A549 (cell line): ENCODE measurements around the gene PRKD2. TPM values are rescaled to one million over a fixed set of nuclear protein-coding genes. Genes with fewer than 3 reads are reported as not detected.

Source experiments
- ATAC-seq, 2 experiments: fragments of 200-7000 bp in 1 of 2; fragments of >200 bp in 1 of 2; cut with Nextera tagmentation in 1 of 2; cut with Tn5 transposase in 1 of 2; 3 replicates each; pipeline versions ENCODE4 v1.8.0 to v1.9.1; 2018 to 2020; ENCODE audit warnings: mild to moderate bottlenecking in 1 of 2, moderate library complexity in 1 of 2
- CTCF ChIA-PET: fragments of 300-600 bp; sonication (Branson Sonifier 250); formaldehyde crosslinking; extraction: SDS; loops from one replicate; lab custom pipeline; 2021; ENCODE audit warnings: antibody characterized with exemption, inconsistent platforms; lab: Yijun Ruan, JAX
- POLR2A ChIA-PET: fragments of 350-600 bp; formaldehyde crosslinking; extraction: SDS; loops from one replicate; lab custom pipeline; 2021; ENCODE audit warnings: antibody characterized with exemption, inconsistent platforms; lab: Yijun Ruan, JAX
- DNase-seq, 2 experiments: peaks; one replicate each; pipeline versions ENCODE4 v3.0.0 to v3.0.0-alpha.2; 2011 to 2016; ENCODE audit warnings: low read depth in 1 of 2, low spot score in 1 of 2
- FAIRE-seq: peaks from 2 replicates; lab custom pipeline; 2011; peaks lifted over from hg19 to GRCh38; lab: Jason Lieb, UNC
- H3K27ac ChIP-seq, 2 experiments: fragments of >200 bp; sonication (Bioruptor Twin); formaldehyde crosslinking; 3 replicates each; pipeline ENCODE4 v1.5.1; 2016 to 2017
- H3K4me1 ChIP-seq: fragments of >200 bp; sonication (Bioruptor Twin); formaldehyde crosslinking; 3 replicates; pipeline ENCODE4 v1.6.1; 2016
- H3K4me2 ChIP-seq: fragments of >200 bp; sonication (Bioruptor Twin); formaldehyde crosslinking; 3 replicates; pipeline ENCODE4 v1.6.1; 2016
- H3K4me3 ChIP-seq: fragments of >200 bp; sonication (Bioruptor Twin); formaldehyde crosslinking; 3 replicates; pipeline ENCODE4 v1.5.1; 2016
- H3K9me3 ChIP-seq: fragments of >200 bp; sonication (Bioruptor Twin); formaldehyde crosslinking; 3 replicates; pipeline ENCODE4 v1.6.1; 2016
- BHLHE40 ChIP-seq: IDR thresholded peaks from 2 replicates; pipeline ENCODE4 v1.6.1; 2012; ENCODE audit warnings: low read depth, low read length, inconsistent platforms
- CHD2 ChIP-seq: fragments of 150-350 bp; IDR thresholded peaks from 2 replicates; pipeline ENCODE4 v1.6.1; 2014; ENCODE audit warnings: low read length; ENCODE audit not compliant: partially characterized antibody
- EHMT2 ChIP-seq: fragments of 200-600 bp; sonication (generic); IDR thresholded peaks from 2 replicates; pipeline ENCODE4 v1.6.1; 2016; ENCODE audit warnings: antibody characterized with exemption, low read depth, mild to moderate bottlenecking, moderate library complexity
- FOSB ChIP-seq: fragments of 250-450 bp; sonication (Bioruptor Pico); IDR thresholded peaks from 2 replicates; pipeline ENCODE4 v1.5.0; 2020; ENCODE audit warnings: mild to moderate bottlenecking, moderate library complexity
- FOSL2 ChIP-seq, 2 experiments: fragments of 450-650 bp in 1 of 2; fragments of >200 bp in 1 of 2; sonication (Bioruptor Twin) in 1 of 2; formaldehyde crosslinking; IDR thresholded peaks; 2 replicates each; pipeline versions ENCODE4 v1.5.0 to v1.6.1; 2016 to 2020; ENCODE audit warnings: mild to moderate bottlenecking in 1 of 2, moderate library complexity in 1 of 2
- GATA3 ChIP-seq: IDR thresholded peaks from 2 replicates; pipeline ENCODE4 v1.6.1; 2012; ENCODE audit warnings: borderline replicate concordance
- HDAC2 ChIP-seq: fragments of 200-600 bp; sonication (generic); IDR thresholded peaks from 2 replicates; pipeline ENCODE4 v1.6.1; 2016
- JUN ChIP-seq, 2 experiments: fragments of >200 bp; sonication (Bioruptor Twin); formaldehyde crosslinking; IDR thresholded peaks; 2 replicates in 1 of 2; 3 replicates in 1 of 2; pipeline ENCODE4 v1.6.1; 2016 to 2017
- KDM1A ChIP-seq: fragments of 200-600 bp; sonication (generic); IDR thresholded peaks from 2 replicates; pipeline ENCODE4 v1.6.1; 2016; ENCODE audit warnings: low read depth, mild to moderate bottlenecking
- MAZ ChIP-seq: fragments of 150-350 bp; IDR thresholded peaks from 2 replicates; pipeline ENCODE4 v1.6.1; 2014; ENCODE audit warnings: antibody characterized with exemption, low read depth, low read length, borderline replicate concordance
- NFE2L2 ChIP-seq: fragments of 150-350 bp; conservative IDR thresholded peaks from 2 replicates; pipeline ENCODE4 v1.6.1; 2014; ENCODE audit warnings: low read length
- NPAS2 ChIP-seq: fragments of 250-450 bp; sonication (Bioruptor Pico); IDR thresholded peaks from 2 replicates; pipeline ENCODE4 v1.8.0; 2022; ENCODE audit warnings: mild to moderate bottlenecking, moderate library complexity, borderline replicate concordance
- NR3C1 ChIP-seq: fragments of >200 bp; sonication (Bioruptor Twin); formaldehyde crosslinking; IDR thresholded peaks from 3 replicates; pipeline ENCODE4 v1.6.1; 2017
- POLR2A ChIP-seq: IDR thresholded peaks from 2 replicates; pipeline ENCODE4 v1.6.1; 2012; ENCODE audit warnings: mild to moderate bottlenecking, low read length
- POLR2AphosphoS2 ChIP-seq: conservative IDR thresholded peaks from 2 replicates; pipeline ENCODE4 v1.6.1; 2012; ENCODE audit warnings: low read length, improper control_type of control experiment, inconsistent platforms
- RAD21 ChIP-seq, 2 experiments: fragments of >200 bp in 1 of 2; sonication (Bioruptor Twin) in 1 of 2; formaldehyde crosslinking in 1 of 2; IDR thresholded peaks in 1 of 2; conservative IDR thresholded peaks in 1 of 2; 2 replicates in 1 of 2; 3 replicates in 1 of 2; pipeline ENCODE4 v1.6.1; 2012 to 2018; ENCODE audit warnings: inconsistent platforms in 1 of 2
- RNF2 ChIP-seq: fragments of 200-600 bp; sonication (generic); IDR thresholded peaks from 2 replicates; pipeline ENCODE4 v1.6.1; 2016; ENCODE audit warnings: low read depth, mild to moderate bottlenecking, antibody characterized with exemption, moderate library complexity, borderline replicate concordance
- SMC3 ChIP-seq: fragments of >200 bp; sonication (Bioruptor Twin); formaldehyde crosslinking; IDR thresholded peaks from 3 replicates; pipeline ENCODE4 v1.6.1; 2018; ENCODE audit warnings: inconsistent platforms
- ZC3H11A ChIP-seq: fragments of 450-650 bp; IDR thresholded peaks from 2 replicates; pipeline ENCODE4 v1.6.1; 2014; ENCODE audit warnings: antibody characterized with exemption, mild to moderate bottlenecking
- ZFP36 ChIP-seq: fragments of 450-650 bp; IDR thresholded peaks from 2 replicates; pipeline ENCODE4 v1.6.1; 2014; ENCODE audit warnings: borderline replicate concordance; ENCODE audit not compliant: partially characterized antibody
- ZNF302 ChIP-seq: fragments of 250-450 bp; sonication (Bioruptor Pico); IDR thresholded peaks from 2 replicates; pipeline ENCODE4 v1.9.0; 2021; ENCODE audit warnings: inconsistent platforms, mild to moderate bottlenecking, moderate library complexity
- ZSCAN20 ChIP-seq: fragments of 250-450 bp; sonication (Bioruptor Pico); IDR thresholded peaks from 2 replicates; pipeline ENCODE4 v1.8.0; 2022; ENCODE audit warnings: mild to moderate bottlenecking, moderate library complexity
- WGBS: methylation state at CpG from one replicate; pipeline ENCODE4 v1.1.6; 2017; ENCODE audit errors: missing lambda C conversion rate; 5-methylcytosine and 5-hydroxymethylcytosine counted together
- polyA plus RNA-seq, 4 experiments: library from polyadenylated mRNA; depleted of rRNA in 3 of 4; stranded (reverse); fragments of >200 nt; fragmentation: RNase III in 1 of 4; extraction: RNeasy Plus Mini Kit Qiagen cat#74134 plus additional on column Dnase treatment in 1 of 4; gene quantifications; 2 replicates in 3 of 4; 3 replicates in 1 of 4; pipeline ENCODE4 v1.2.3, GENCODE V29; 2011 to 2017
- TF ChIP-seq, protein P1 (sequence below): IDR thresholded peaks from 2 replicates; pipeline ENCODE4 v1.6.1; 2012
- TF ChIP-seq, protein P2 (sequence below): fragments of 200-600 bp; sonication (generic); IDR thresholded peaks from 2 replicates; pipeline ENCODE4 v1.6.1; 2016; ENCODE audit warnings: antibody characterized with exemption, mild to moderate bottlenecking, moderate library complexity
- TF ChIP-seq, protein P3 (sequence below): fragments of >200 bp; sonication (Bioruptor Twin); formaldehyde crosslinking; IDR thresholded peaks from 3 replicates; pipeline ENCODE4 v1.5.1; 2016

PRKD2 gene
- polyA plus RNA-seq, 2 of the 4 experiments (the other 2 are of a cell fraction): 8.3 to 24.6 TPM

DNA sequence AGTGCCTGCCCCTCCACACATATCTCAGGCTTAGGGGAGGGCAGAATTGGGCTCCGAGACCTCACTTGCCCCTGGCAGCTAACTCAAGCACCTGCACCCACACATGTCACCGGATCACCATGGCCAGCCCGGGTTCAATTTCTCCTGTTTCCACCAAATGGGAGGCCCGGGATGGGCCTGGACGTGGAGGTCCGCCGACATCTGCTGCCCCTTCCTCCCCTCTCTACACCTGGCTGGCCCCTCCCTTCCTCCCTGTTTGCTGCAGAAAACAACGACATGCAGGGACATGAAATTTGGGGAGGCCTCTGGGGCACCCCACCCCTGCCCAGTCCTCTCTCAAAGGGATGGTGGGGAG lies 1.3 kb downstream of the PRKD2 start:
- 36% methylated on average over 8 of the region's 8 CpGs for WGBS
- ChIA-PET CTCF (interaction anchor here (0.6 to 8.7 kb wide), 15 partner anchors 9 to 408 kb away, joined by 3 to 102 read pairs (median 5); no protein-coding TSS in a partner anchor), POLR2A (no interaction called here)
- H3K4me1 ChIP-seq: peaks cover 25% of the 10 kb centered on the region
- DNase-seq: no peak
- no peaks in the 10 kb centered on the region for H3K9me3 ChIP-seq
- no peak for TF ChIP-seq KDM1A
- no peak for TF ChIP-seq NR3C1
- H3K27ac ChIP-seq: peak overlapping the region; percentile 84 to 90
- peak overlapping the region; percentile 98 for H3K4me2 ChIP-seq
- no peak for ATAC-seq
- no peak for FAIRE-seq
- peak overlapping the region; percentile 88 for H3K4me3 ChIP-seq

DNA sequence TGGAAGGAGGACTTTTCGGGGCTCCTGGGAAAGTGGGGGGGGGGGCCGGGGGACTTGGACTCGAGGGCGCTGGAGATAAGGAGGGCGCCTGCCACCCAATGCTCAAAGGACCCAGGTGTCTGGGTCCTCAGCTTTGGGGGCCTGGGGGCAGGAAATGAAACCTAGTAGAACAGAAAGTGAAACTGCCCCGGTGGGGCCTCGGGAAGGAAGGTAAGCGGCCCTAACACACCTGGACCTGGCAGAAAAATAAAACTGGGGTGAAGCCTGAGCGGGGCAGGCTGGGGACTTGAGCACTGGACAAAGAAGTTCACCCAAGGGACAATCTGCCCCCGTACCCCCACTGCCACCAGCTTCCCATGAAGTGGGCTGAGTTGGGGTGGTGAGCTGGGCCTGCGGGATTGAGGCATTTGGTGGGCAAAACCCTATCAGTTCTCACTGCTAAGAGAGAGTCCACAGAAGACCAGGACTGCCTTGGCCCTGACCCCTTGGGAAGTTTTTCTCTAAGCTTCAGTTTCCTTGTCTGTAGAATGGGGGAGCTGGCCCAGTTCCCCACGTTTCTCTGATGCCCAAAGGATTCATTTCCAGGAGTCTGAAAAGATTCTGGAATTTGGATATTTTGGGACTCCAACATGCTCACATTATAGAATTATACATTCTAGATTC lies 2.3 kb downstream of the PRKD2 start:
- ATAC-seq (peak in 1 of 2 experiments; percentile 3; a peak in 3 of 6 replicates), DNase-seq (no peak), FAIRE-seq (no peak)
- ChIA-PET CTCF (interaction anchor here (0.6 to 8.7 kb wide), 15 partner anchors 10 to 409 kb away, joined by 3 to 102 read pairs (median 5); no protein-coding TSS in a partner anchor), POLR2A (interaction anchor here (0.6 to 1.2 kb wide), 6 partner anchors 26 to 399 kb away, joined by 3 to 7 read pairs (median 4); partner anchors contain the start of genes CALM3, SLC1A5 and ZC3H4)
- H3K4me1 ChIP-seq: peaks cover 25% of the 10 kb centered on the region
- H3K27ac ChIP-seq: peak overlapping the region; percentile 85 to 90
- no peaks in the 10 kb centered on the region for H3K9me3 ChIP-seq
- 2% methylated on average over 11 of the region's 12 CpGs for WGBS
- TF ChIP-seq MAZ (0 out of 2 replicates have a peak, but pooled peaks have one; percentile 9), JUN (IDR thresholded peaks at IDR 0.05) (0 out of 5 replicates have a peak, but pooled peaks of 1 of the 2 experiments have one; percentile 13), POLR2AphosphoS2 (no peak), RNF2 (no peak)
- peak overlapping the region; percentile 88 for H3K4me3 ChIP-seq
- H3K4me2 ChIP-seq: peak overlapping the region; percentile 98

DNA sequence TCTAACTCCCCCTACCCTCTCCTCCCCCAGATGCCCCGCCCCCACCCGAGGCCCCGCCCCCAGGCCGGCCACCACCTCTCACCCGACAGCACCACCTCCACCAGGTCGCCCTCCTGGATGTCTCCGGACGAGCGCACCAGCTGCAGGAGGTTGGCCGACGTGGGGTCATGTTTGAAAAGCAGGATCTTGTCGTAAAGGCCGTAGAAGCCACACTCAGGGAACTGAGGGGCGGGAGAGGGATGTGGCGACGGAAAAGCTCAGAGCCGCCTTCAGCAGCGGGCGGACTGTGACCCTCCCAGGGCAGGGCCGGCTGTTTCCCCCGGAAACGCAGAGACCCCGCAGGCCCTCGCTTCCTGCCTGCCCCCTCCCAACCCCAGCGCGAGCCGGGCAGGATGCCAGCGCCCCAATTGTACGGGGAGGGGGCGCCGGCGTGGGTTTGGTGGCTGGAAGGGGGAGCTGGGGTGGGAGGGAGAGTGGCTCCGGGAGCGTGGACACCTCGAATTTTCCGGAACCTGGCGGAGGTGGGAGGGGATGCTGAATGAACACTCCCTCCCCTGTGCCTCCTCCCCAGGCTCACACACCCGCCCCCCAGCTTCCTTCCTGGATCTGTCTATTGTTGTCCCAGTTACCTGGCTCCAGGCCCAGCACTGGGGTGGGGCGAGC lies 3.0 kb downstream of the PRKD2 start:
- DNase-seq (peak; percentile 84 to 99), FAIRE-seq (no peak), ATAC-seq (peak; percentile 21 to 65)
- H3K4me2 ChIP-seq: peak overlapping the region; percentile 98
- H3K9me3 ChIP-seq: no peaks in the 10 kb centered on the region
- CTCF ChIA-PET: interaction anchor here (1.0 to 8.7 kb wide), 11 partner anchors 11 to 99 kb away, joined by 3 to 102 read pairs (median 6); partner anchors contain the start of gene DACT3
- H3K4me1 ChIP-seq: peaks cover 25% of the 10 kb centered on the region
- peak overlapping the region; percentile 88 for H3K4me3 ChIP-seq
- H3K27ac ChIP-seq: peak overlapping the region; percentile 85 to 90
- WGBS: 4% methylated on average over 14 of the region's 39 CpGs
- POLR2A ChIA-PET: interaction anchor here (0.7 to 1.2 kb wide), 6 partner anchors 26 to 400 kb away, joined by 3 to 7 read pairs (median 4); partner anchors contain the start of genes CALM3, SLC1A5 and ZC3H4
- TF ChIP-seq FOSL2 (IDR thresholded peaks at IDR 0.05) (no peak), FOSL2 (CRISPR knock-in tag; IDR thresholded peaks at IDR 0.05) (no peak), ZNF302 (CRISPR knock-in tag) (no peak), JUN (IDR thresholded peaks at IDR 0.05) (peak in 1 of 2 experiments; percentile 60; a peak in 3 of 5 replicates), EHMT2 (no peak), POLR2A (peak; percentile 30; the same call in 1 of the 2 replicates), SMC3 (no peak), FOSB (CRISPR knock-in tag) (no peak), NPAS2 (CRISPR knock-in tag) (no peak), ZFP36 (peak; percentile 99), NFE2L2 (no peak), RAD21 (conservative IDR thresholded peaks at IDR 0.05 in 1 of 2, IDR thresholded peaks at IDR 0.05 in 1 of 2) (no peak), GATA3 (no peak), BHLHE40 (no peak), ZSCAN20 (CRISPR knock-in tag) (no peak), HDAC2 (no peak), MAZ (peak; percentile 34; the same call in 1 of the 2 replicates), ZC3H11A (no peak), CHD2 (no peak)
- TF ChIP-seq, protein P1, sequence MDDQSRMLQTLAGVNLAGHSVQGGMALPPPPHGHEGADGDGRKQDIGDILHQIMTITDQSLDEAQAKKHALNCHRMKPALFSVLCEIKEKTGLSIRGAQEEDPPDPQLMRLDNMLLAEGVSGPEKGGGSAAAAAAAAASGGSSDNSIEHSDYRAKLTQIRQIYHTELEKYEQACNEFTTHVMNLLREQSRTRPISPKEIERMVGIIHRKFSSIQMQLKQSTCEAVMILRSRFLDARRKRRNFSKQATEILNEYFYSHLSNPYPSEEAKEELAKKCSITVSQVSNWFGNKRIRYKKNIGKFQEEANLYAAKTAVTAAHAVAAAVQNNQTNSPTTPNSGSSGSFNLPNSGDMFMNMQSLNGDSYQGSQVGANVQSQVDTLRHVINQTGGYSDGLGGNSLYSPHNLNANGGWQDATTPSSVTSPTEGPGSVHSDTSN: no peak
- TF ChIP-seq, protein P2, sequence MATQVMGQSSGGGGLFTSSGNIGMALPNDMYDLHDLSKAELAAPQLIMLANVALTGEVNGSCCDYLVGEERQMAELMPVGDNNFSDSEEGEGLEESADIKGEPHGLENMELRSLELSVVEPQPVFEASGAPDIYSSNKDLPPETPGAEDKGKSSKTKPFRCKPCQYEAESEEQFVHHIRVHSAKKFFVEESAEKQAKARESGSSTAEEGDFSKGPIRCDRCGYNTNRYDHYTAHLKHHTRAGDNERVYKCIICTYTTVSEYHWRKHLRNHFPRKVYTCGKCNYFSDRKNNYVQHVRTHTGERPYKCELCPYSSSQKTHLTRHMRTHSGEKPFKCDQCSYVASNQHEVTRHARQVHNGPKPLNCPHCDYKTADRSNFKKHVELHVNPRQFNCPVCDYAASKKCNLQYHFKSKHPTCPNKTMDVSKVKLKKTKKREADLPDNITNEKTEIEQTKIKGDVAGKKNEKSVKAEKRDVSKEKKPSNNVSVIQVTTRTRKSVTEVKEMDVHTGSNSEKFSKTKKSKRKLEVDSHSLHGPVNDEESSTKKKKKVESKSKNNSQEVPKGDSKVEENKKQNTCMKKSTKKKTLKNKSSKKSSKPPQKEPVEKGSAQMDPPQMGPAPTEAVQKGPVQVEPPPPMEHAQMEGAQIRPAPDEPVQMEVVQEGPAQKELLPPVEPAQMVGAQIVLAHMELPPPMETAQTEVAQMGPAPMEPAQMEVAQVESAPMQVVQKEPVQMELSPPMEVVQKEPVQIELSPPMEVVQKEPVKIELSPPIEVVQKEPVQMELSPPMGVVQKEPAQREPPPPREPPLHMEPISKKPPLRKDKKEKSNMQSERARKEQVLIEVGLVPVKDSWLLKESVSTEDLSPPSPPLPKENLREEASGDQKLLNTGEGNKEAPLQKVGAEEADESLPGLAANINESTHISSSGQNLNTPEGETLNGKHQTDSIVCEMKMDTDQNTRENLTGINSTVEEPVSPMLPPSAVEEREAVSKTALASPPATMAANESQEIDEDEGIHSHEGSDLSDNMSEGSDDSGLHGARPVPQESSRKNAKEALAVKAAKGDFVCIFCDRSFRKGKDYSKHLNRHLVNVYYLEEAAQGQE: no peak
- TF ChIP-seq, protein P3, sequence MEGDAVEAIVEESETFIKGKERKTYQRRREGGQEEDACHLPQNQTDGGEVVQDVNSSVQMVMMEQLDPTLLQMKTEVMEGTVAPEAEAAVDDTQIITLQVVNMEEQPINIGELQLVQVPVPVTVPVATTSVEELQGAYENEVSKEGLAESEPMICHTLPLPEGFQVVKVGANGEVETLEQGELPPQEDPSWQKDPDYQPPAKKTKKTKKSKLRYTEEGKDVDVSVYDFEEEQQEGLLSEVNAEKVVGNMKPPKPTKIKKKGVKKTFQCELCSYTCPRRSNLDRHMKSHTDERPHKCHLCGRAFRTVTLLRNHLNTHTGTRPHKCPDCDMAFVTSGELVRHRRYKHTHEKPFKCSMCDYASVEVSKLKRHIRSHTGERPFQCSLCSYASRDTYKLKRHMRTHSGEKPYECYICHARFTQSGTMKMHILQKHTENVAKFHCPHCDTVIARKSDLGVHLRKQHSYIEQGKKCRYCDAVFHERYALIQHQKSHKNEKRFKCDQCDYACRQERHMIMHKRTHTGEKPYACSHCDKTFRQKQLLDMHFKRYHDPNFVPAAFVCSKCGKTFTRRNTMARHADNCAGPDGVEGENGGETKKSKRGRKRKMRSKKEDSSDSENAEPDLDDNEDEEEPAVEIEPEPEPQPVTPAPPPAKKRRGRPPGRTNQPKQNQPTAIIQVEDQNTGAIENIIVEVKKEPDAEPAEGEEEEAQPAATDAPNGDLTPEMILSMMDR: no peak; the same call in 2 of the 3 replicates
